ENCODE data around the gene STRN.

DNA sequence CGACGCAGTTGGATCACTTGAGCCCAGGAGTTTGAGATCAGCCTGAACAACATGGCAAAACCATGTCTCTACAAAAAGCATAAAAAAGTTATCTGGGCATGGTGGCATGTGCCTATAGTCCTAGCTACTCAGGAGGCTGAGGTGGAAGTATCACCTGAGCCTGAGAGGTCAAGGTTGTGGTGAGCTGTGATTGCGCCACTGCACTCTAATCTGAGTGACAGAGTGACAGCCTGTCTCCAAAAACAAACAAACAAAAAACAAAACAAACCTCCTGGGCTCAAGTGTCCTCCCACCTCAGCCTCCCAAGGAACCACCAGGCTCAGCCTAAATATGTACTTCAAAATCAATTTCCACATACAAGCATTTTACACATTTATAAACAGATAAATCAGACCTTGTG, 83.8 kb downstream of the STRN start:
- TF ChIP-seq, protein P1, sequence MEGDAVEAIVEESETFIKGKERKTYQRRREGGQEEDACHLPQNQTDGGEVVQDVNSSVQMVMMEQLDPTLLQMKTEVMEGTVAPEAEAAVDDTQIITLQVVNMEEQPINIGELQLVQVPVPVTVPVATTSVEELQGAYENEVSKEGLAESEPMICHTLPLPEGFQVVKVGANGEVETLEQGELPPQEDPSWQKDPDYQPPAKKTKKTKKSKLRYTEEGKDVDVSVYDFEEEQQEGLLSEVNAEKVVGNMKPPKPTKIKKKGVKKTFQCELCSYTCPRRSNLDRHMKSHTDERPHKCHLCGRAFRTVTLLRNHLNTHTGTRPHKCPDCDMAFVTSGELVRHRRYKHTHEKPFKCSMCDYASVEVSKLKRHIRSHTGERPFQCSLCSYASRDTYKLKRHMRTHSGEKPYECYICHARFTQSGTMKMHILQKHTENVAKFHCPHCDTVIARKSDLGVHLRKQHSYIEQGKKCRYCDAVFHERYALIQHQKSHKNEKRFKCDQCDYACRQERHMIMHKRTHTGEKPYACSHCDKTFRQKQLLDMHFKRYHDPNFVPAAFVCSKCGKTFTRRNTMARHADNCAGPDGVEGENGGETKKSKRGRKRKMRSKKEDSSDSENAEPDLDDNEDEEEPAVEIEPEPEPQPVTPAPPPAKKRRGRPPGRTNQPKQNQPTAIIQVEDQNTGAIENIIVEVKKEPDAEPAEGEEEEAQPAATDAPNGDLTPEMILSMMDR (IDR thresholded peaks at IDR 0.05): no peak
- TF ChIP-seq POLR2A (IDR thresholded peaks at IDR 0.05): no peak

All from esophagus squamous epithelium (tissue), 4 donors.